ENCODE results near the gene RHOT2. TPM values are rescaled to one million over a fixed set of nuclear protein-coding genes. Genes with fewer than 3 reads are reported as not detected.

RHOT2 gene
- total RNA-seq, 1 donor from 2014 or later, result 68.0 TPM

GRCh38 chr16:635573-636205, 32.2 kb upstream of the RHOT2 start:
- Histone ChIP-seq H3K4me3 (ENCODE audit: low read depth, low read length) (peak overlapping the region; percentile 86), H3K27me3 (ENCODE audit: control insufficient read depth, insufficient read depth, low read length) (peaks cover 4% of the 10 kb centered on the region), H3K36me3 (ENCODE audit: control insufficient read depth, insufficient read depth, low read length) (no peaks in the 10 kb centered on the region)
- TF ChIP-seq, protein P1, sequence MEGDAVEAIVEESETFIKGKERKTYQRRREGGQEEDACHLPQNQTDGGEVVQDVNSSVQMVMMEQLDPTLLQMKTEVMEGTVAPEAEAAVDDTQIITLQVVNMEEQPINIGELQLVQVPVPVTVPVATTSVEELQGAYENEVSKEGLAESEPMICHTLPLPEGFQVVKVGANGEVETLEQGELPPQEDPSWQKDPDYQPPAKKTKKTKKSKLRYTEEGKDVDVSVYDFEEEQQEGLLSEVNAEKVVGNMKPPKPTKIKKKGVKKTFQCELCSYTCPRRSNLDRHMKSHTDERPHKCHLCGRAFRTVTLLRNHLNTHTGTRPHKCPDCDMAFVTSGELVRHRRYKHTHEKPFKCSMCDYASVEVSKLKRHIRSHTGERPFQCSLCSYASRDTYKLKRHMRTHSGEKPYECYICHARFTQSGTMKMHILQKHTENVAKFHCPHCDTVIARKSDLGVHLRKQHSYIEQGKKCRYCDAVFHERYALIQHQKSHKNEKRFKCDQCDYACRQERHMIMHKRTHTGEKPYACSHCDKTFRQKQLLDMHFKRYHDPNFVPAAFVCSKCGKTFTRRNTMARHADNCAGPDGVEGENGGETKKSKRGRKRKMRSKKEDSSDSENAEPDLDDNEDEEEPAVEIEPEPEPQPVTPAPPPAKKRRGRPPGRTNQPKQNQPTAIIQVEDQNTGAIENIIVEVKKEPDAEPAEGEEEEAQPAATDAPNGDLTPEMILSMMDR (IDR thresholded peaks at IDR 0.05; ENCODE audit: insufficient read depth, low read length, poor library complexity, severe bottlenecking), result no peak
- DNase-seq (ENCODE audit: low read depth), result no peak

DNA sequence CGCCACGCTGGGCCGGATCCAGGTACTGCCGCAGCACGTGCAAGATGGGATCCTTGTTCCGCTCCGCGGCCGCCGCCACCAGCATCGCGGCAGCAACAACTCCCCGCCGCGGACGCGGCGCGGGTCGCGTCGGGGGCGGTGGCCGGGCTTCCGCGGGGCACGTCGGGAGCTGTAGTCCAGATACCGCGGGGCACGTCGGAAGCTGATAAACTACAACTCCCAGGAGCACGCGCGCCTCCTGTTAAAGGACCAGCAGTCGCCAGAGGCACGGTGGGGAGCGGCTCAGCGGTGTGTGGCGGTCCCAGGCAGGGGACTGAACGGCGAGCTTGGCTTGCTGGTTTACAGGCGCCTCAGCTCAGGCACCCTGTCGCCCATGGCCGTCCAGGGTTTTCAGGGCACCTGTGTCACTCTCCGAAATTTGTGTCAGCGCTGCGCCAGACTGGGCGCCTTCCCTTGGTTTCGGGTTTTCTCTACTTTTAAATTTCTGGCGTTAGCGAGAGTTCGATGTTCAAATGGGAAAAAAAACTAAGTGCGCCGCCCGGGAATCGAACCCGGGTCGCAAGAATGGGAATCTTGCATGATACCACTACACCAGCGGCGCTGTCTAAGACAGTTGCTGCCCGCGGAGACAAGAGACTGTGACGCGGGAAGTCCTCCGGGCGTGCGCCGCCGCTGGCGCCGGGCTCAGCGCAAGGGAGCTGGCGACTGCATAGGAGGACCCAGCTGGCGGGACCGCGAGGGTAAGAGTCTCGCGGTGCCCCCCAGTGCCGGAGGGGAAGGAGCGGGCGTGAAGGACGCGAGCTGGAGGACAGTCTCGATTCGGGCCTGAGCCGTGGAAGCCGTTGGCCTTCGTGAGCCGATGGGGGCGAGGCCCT, 31.5 kb upstream of the RHOT2 start, which contains the start of gene METTL26:
Gene METTL26, minus strand, starts transcription at position 100 of the 875 bp plus-strand sequence. Its CDS starts 15 bp downstream, at position 85.
- Histone ChIP-seq H3K36me3 (ENCODE audit: control insufficient read depth, insufficient read depth, low read length) (no peaks in the 10 kb centered on the region), H3K27me3 (ENCODE audit: control insufficient read depth, insufficient read depth, low read length) (no peaks in the 10 kb centered on the region), H3K4me3 (ENCODE audit: low read depth, low read length) (peak within 1 kb of the TSS; percentile 86)
- peak; percentile 69 for DNase-seq (ENCODE audit: low read depth)
- TF ChIP-seq, protein P1 (IDR thresholded peaks at IDR 0.05; ENCODE audit: insufficient read depth, low read length, poor library complexity, severe bottlenecking), result no peak

- no peak for DNase-seq (ENCODE audit: low read depth)
- H3K27me3 ChIP-seq (ENCODE audit: control insufficient read depth, insufficient read depth, low read length), result no peaks in the 10 kb centered on the region
- TF ChIP-seq, protein P1 (IDR thresholded peaks at IDR 0.05; ENCODE audit: insufficient read depth, low read length, poor library complexity, severe bottlenecking), result no peak
Measured at GRCh38 chr16:637081-638018, 30.6 kb upstream of the RHOT2 start.

GRCh38 chr16:638034-638543, 29.8 kb upstream of the RHOT2 start:
- no peaks in the 10 kb centered on the region for H3K27me3 ChIP-seq (ENCODE audit: control insufficient read depth, insufficient read depth, low read length)
- TF ChIP-seq, protein P1 (IDR thresholded peaks at IDR 0.05; ENCODE audit: insufficient read depth, low read length, poor library complexity, severe bottlenecking), result no peak
- no peaks in the 10 kb centered on the region for H3K36me3 ChIP-seq (ENCODE audit: control insufficient read depth, insufficient read depth, low read length)
- no peak for DNase-seq (ENCODE audit: low read depth)
- H3K4me3 ChIP-seq (ENCODE audit: low read depth, low read length), result no peak overlapping the region

More at GRCh38 chr16:637081-638018, 30.6 kb upstream of the RHOT2 start:
- Histone ChIP-seq H3K4me3 (ENCODE audit: low read depth, low read length) (peak overlapping the region; percentile 86), H3K36me3 (ENCODE audit: control insufficient read depth, insufficient read depth, low read length) (no peaks in the 10 kb centered on the region)

- no peak for DNase-seq (ENCODE audit: low read depth)
- Histone ChIP-seq H3K27me3 (ENCODE audit: control insufficient read depth, insufficient read depth, low read length) (no peaks in the 10 kb centered on the region), H3K36me3 (ENCODE audit: control insufficient read depth, insufficient read depth, low read length) (no peaks in the 10 kb centered on the region), H3K4me3 (ENCODE audit: low read depth, low read length) (no peak overlapping the region)
- TF ChIP-seq, protein P1 (IDR thresholded peaks at IDR 0.05; ENCODE audit: insufficient read depth, low read length, poor library complexity, severe bottlenecking), result no peak
Measured at GRCh38 chr16:638836-639235, 29.1 kb upstream of the RHOT2 start.

Measured in kidney epithelial cell (primary cell).